ENCODE results near the gene MMP3. TPM values are rescaled to one million over a fixed set of nuclear protein-coding genes. Genes with fewer than 3 reads are reported as not detected.

MMP3 gene
- total and polyA plus RNA-seq, 2 donors (not counting 3 experiments of a cell fraction or from before 2014, with no cell fraction given), result not detected

GRCh38 chr11:102824556-102824955, 18.9 kb downstream of the MMP3 start:
- intact Hi-C loops (cut with micrococcal nuclease) (no loop called here), dilution Hi-C loops (cut with MboI; ENCODE audit: extremely low pct_ligation_motif_present, low sequenced_read_pairs) (no loop called here)
- FAIRE-seq, result no peak
- Histone ChIP-seq H3K4me1 (ENCODE audit: control insufficient read depth, extremely low read depth, insufficient read depth, low read length) (no peaks in the 10 kb centered on the region), H3K4me3 (replicated peaks in 1 of 3; ENCODE audit: insufficient read depth in 1 of 3, low read depth in 1 of 3, low read length in 3 of 3) (no peak overlapping the region), H3K9me1 (replicated peaks; ENCODE audit: control insufficient read depth, extremely low read depth, insufficient read depth, low read length) (no peaks in the 10 kb centered on the region), H3K27ac (ENCODE audit: insufficient read depth, low read depth, low read length) (no peak overlapping the region), H3K27me3 (ENCODE audit: control insufficient read depth in 2 of 2, insufficient read depth in 2 of 2, low read length in 2 of 2) (peaks cover 7 to 11% of the 10 kb centered on the region in 2 experiments), H3K9ac (replicated peaks; ENCODE audit: extremely low read depth, insufficient read depth, low read length) (no peak overlapping the region), H3K79me2 (ENCODE audit: control insufficient read depth, insufficient read depth, low read length) (no peaks in the 10 kb centered on the region), H2AFZ (ENCODE audit: low read depth, low read length) (no peak overlapping the region), H4K20me1 (replicated peaks; ENCODE audit: control insufficient read depth, extremely low read depth, insufficient read depth, low read length) (no peaks in the 10 kb centered on the region), H3K4me2 (ENCODE audit: insufficient read depth, low read length) (no peak overlapping the region), H3K36me3 (ENCODE audit: control insufficient read depth in 2 of 2, extremely low read depth in 1 of 2, insufficient read depth in 2 of 2, low read length in 2 of 2) (no peaks in the 10 kb centered on the region), H3K9me3 (replicated peaks; ENCODE audit: control insufficient read depth, insufficient read depth, low read length) (no peaks in the 10 kb centered on the region)
- DNase-seq (ENCODE audit: low read depth, low spot score), result no peak
- no TSS peak for BruUV-seq (replicated peaks)
- ChIA-PET POLR2A (no interaction called here), CTCF (interaction anchor here (1.8 kb wide), 1 partner anchor 9 kb away, joined by 5 read pairs; no protein-coding TSS in a partner anchor)
- TF ChIP-seq EZH2 (IDR thresholded peaks at IDR 0.05; ENCODE audit: borderline replicate concordance, low read depth, low read length, severe bottlenecking) (no peak), POLR2A (IDR thresholded peaks at IDR 0.05; ENCODE audit: low read depth, low read length) (no peak), CTCF (IDR thresholded peaks at IDR 0.05; ENCODE audit: extremely low read depth in 1 of 2, insufficient read depth in 1 of 2, low read depth in 1 of 2, low read length in 2 of 2) (no peak), MAX (IDR thresholded peaks at IDR 0.05; ENCODE audit: insufficient read depth, insufficient read length) (no peak), POLR2AphosphoS5 (IDR thresholded peaks at IDR 0.05; ENCODE audit: insufficient read depth, low read depth, low read length) (no peak), GATA2 (IDR thresholded peaks at IDR 0.05; ENCODE audit: insufficient read depth, insufficient read length, low read depth, low read length) (no peak), JUN (IDR thresholded peaks at IDR 0.05; ENCODE audit: borderline replicate concordance, insufficient read depth, insufficient read length, low read depth) (no peak), MYC (IDR thresholded peaks at IDR 0.05; ENCODE audit: low read depth, low read length) (no peak), FOS (IDR thresholded peaks at IDR 0.05; ENCODE audit: borderline replicate concordance, insufficient read depth, low read length) (no peak)
